ENCODE results near the gene TCEA2.

Gene TCEA2

DNA sequence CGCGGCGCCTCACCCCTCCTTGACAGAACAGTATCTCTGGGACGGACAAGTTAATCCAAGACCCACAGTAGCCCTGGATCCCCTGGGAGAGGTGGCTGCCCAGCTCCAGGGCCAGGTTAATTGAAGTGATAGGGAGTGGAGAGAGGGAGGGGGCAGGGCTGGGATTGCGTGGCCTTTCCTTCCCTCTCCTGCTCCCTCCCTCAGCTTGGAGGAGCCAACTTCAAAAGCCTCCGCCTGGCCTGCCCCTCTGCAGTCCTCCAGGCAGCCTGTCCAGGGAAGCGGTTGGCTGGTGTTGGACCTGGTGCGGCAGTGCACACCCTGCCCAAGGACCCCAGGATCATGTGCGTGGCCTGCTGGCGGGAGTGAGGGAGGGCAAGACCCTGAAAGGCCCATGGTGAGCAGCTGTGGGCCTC lies 27.1 kb upstream of the TCEA2 start, which contains the start of gene C20orf204:
TSS of gene C20orf204 (plus strand) at position 250 of the 413 bp plus-strand sequence. CDS start at position 392, 142 bp downstream.
- no peak for DNase-seq

DNA sequence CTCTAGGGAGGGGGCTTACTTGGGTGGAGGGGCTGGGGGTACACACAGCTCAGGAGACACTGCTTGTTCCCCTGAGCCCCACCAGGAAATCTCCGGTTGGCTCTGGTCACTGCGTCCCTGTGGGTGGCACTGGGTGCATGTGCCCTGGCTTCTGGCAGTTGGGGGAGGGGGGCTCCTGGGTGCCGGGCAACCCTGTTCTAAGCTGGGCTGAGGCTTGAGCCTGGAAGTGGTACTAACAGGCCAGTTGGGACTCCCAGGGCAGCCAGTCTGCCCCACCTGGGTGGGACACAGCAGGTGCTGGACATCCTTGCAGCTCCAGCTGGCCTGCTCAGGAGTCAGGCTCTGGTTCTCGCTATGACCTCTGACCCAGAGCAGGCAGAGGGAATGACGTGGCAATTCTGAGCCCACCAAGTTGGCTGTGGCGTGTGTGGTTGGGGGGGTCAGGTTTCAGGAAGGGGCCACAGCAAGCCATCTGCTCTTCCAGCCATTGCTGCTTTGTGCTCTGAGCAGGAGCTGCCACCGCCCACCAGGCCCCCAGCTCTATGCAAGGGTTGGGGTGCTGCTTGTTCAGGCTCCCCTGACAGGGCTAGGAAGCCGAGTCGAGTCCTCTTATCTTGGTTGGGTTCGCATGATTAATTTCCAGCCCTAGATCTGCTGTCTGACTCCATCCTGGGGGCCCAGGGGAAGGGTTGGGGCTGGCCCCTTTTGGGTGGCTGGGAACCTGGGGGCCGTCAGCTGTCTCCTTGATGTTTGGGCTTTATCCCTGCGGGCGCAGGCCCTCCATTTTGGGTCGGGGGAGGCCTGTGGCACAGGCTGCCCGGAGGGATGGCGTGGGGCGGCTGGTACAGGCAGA lies 26.4 kb upstream of the TCEA2 start:
- ATAC-seq: peak; percentile 33
- DNase-seq: peak; percentile 59

More for the DNA sequence above, 27.1 kb upstream of the TCEA2 start, which contains the start of gene C20orf204:
- no peak for ATAC-seq

DNA sequence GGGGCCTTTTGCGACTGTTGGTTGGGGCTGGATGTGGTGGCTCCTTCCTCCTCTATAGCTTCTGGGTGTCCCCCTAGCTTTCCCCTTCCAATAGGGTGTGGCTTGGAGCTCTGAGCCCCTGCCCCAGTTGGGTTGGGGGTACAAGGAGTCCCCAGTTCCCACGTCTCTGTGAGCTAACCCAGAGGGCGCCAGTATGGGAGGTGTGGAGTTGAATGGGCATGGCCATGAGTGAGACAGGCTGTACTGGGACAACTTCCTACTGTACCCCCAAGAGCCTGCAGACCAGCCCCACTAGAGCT lies 25.9 kb upstream of the TCEA2 start:
- no peak for ATAC-seq
- no peak for DNase-seq

DNA sequence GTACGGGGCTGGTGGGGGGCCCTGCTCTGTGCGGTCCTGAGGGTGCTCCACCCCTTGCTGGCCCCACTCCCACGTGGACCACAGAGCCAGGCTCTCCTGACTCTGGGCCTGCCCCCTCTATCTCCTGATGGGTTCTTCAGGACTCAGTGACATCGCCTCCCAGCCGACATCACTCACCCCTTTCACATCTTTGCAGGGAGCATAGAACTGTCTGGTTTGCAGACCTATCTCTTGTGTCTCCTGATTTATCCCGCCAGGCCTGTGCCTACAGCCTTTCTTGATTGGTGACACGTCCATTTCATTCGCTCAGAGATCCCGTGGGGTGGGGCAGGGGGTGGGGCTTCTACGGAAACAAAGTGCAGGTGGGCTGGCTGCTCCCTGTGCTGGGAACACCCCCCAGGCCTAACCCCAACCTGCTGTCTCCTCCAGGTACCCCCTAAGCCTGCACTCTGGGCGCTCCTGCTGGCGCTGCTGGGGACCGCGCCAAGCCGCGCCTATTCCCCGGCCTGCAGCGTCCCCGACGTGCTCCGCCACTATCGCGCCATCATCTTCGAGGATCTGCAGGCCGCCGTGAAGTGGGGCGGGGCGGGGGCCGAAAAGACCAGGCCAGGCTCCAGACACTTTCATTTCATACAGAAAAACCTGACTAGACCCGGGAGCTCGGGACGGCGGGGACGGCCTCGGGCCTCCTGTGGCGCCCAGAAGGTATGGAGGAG lies 25.3 kb upstream of the TCEA2 start:
- no peak for DNase-seq
- ATAC-seq: no peak

DNA sequence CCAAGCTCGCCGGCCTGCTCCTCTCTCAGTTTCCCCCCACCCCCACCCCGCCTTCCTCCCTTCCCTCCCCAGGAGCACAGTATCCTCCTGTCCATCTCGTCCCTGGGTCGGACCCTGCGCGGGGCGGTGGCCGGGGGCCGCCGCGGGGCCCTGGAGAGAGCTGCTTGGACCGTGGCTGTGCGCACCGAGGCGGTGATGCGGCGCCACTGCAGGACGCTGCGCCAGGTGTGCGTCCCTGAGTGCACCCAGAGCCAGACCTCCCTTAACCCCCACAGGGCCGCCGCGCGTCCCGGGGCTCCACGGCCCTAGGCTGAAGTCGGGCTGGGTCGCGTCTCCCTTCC lies 24.8 kb upstream of the TCEA2 start:
- ATAC-seq (peak; percentile 4), DNase-seq (no peak)

DNA sequence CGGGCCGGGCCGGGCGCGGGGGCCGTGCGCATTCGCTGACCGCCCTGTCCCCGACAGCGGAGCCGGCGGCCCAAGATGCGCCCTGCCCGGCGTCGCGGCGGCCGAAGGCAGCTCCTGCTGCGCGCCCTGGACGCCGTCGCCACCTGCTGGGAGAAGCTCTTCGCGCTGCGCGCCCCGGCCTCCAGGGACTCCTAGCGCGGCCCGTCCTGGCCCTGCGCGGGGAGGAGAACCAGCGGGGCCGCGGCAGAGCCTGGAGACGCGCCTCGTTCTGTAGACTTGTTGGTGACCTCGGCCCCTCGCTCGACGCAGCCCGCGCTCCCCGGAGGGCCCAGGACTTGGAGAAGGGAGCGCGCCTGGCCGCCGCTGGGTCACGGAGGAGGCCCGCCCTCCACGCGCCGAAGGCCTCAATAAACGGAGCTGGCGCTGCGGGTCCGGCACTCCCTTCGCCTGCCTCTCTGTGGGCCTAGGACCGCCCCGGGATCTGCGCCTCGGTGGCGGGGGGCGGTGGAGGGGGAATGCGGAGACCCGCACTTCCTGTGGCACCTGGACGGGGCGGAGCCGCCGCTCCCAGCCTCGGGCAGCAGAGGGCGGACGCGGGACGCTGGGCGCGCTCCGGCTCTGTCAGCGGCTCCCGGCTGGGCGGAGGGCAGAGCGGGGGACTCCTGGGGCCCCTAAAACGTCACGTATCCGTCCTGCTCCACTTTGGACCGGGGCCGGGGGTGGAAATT lies 24.3 kb upstream of the TCEA2 start:
- ATAC-seq (peak; percentile 50), DNase-seq (peak; percentile 86)

DNA sequence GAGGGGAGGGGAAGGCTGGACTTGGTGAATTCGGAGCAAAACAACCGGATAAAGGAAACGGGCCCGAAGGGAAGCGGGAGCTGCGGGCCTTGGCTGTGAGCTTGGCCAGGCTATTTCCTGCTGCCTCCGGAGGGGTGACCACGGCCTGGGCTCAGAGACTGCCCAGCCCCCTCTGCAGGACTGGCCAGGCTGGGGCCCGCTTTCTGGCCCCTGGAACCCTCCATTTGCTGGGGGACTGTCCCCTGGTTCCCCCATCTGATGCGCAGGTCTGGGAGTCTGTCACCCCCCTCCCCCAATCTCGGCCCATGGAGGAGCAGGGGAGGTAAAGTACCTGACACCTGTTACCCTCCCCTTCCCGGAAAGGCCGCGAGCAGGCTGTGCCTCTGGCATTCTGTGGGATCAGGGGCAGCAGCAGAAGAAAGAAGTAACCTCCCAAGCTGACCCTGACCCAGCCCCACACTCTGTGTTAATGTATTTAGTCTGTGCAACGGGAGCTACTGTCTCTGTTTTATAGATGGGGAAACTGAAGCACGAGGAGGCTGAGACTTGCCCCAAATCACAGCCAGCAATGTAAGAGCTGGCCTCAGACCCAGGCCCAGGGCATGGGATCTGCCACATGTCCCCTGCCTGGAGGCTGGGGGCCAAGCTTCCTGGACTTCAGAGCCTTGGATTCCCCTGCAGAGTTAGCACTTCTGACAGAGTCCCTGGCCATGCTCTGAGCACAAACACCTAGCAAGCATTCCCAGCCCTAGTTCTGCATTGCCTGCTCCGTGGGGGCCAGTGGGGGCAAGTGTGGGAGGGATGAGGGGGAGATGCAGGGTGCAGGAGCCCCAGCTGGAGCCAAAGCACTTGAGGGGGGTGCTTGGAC lies 23.5 kb upstream of the TCEA2 start:
- no peak for DNase-seq

DNA sequence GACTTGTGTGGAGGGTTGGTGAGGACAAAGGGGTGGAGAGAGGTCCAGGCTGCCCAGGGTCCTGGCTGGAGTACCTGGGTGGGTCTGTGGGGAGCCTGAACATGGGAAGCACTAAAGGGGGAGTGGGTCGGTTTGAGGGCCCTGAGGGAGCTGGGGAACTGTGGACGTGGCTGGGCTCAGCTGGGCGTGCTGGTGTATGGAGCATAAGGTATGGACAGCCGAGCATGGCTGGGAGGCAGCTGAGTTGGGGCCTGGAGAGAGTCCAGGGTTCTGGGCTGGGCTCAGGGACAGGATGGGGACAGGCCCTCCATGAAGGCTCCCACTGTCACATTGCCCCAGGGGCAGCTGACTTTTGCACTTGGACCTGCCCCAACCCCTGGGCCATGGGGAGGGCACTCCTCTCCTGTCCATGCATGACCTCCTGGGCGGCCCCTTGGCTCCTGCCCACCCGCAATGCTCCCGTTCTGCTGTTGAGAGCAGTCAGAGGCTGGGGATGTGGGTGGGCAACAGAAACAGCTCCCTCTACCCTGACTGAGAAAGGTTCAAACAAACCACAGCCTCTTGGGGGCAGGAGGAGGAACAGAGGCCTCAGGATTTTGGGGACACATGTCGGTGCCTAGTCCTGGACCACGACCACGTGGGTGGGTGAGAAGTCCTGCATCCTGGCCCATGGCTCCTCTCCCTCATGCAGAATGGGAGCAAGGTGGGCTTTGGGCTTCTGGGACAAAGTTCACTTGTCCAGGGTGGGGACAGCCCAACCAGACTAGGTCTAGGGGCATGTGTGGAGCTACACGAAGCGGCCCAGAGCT lies 22.6 kb upstream of the TCEA2 start:
- DNase-seq (no peak), ATAC-seq (no peak)

More for the DNA sequence above, 23.5 kb upstream of the TCEA2 start:
- no peak for ATAC-seq

DNA sequence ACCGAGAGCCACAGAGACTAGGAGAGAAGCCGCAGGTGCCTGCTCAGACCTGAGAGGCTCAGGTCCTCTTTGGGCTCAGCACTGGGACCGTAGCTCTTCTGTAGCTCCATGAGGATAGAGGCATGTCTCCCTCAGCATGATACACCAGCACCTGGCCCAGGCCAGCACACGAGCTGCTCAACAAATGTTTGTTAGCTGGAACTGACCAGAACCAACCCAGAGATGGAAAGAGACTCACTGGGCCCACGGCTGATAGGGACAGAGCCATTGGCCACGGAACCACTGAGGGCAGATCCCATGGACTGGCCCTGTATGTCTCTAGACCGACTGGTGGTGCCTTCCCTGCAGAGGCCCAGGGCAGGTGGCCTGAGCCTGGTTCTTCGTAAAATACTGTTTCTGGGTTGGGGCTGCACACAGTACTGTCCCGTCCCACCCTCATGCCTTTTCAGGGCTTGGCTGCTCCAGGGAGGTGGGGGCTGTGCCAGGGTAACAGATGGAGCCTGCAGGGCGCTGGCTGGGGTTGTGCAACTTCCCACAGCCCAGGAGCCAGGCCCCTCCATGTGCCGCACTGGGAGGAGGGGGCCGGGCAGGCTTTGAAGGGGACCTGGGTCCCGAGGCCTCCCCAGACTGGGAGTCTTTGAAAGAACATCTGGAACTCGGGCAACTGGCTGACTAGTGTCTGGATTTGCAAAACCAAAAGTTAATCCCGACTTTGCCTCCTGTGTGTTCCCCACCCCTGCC lies 21.8 kb upstream of the TCEA2 start:
- DNase-seq (no peak), ATAC-seq (no peak)

DNA sequence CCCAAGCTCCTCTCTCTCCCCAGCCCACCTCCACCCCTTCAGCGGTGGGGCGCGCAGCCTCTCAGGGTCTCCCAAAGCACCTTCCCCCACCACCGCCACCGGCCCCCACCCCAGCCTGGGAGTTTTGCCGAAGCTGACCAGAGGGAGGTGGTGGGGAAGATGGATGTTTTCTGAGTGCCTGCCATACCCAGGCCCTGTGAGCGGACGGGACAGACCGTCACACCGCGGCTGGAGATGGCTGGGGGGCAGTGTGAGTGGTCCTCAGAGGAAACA lies 21.3 kb upstream of the TCEA2 start:
- ATAC-seq: no peak

DNA sequence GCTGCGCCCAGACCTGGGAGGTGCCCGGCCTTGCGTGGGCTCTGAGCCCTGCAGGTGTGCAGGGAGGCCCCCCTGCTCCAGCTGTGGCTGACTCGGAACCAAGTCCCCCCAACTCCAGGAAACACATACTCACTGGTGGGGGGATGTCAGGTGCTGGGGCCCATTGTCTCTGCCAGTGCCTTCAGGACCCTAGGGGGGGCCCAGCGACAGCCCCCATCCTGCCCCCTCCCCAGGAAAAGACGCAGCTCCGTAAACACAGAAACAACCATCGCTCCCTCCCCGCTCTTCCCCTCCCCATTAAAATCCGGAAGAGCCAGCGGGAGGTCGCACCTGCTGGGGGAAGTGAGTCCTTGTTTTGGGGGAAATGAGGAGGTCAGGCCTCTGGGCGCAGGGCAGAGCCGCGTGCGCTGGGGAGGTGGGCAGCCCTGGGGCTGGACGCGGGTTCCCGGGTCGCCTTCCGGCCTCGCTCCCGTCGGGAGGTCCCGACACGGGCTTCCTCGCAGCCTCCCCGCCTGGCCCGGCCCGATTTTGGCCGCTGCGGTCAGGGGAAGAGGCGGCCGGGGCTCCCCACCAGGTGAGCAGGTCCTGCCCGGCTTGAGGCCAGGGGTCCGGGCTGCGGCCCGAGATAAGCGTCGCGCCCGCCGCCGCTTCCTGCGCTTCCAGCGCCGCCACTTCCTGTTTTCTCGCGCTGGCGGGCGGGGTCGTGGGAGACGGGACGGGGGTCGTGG lies 20.8 kb upstream of the TCEA2 start:
- DNase-seq (peak; percentile 40), ATAC-seq (no peak)

More for the DNA sequence above, 21.3 kb upstream of the TCEA2 start:
- no peak for DNase-seq

DNA sequence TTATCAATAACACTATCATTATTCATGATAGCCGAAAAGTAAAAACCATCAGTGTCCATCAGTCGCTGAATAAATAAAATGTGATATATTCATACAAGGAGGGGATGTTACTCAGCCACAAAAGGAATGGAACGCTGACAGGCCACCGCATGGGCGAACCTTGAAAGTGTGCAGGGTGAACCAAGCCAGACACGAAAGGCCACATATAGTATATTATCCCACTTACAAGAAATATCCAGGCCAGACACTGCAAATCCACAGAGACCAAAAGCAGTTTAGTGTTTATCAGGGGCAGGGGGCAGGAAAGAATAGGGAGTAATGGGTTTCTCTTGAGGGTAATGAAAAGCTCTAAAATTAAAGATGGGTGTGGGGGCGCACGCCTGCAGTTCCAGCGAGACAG lies 19.2 kb upstream of the TCEA2 start:
- no peak for ATAC-seq
- DNase-seq: no peak

DNA sequence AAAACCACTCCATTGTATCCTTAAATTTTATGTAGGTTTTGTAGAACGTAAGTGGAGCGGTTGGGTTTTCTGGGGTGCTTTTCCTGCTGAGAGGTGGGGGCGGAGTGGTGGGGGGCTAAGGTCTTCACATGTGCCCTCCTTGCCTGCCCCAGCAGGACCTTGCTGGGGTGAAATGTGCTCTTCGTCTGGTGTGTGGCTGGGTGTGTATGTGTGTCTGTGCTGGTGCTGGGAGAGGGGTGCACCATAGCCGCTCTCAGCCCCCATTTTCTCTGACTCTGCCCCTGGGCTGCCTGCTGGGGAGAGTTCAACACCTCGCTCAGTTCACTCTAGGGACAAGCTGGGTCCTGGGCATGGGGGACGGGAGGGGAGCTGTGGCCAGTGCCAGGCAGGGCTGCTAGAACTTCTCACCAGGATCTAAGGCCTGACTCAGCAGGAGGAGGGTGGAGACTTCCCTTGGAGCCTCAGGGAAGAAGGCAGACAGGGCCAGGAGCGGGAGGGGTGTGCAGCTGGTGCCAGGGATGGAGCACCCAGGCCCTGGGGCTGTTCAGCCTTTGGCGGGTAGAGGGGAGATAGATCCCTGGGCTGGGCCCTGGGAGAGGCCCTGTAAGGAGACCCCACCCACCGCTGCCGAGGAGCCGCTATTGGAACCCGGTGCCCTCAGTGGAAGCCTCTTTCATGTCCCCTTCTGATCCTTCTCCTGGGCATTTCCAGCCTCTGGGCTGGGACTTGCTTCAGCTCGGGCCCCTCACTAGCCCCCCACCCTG lies 18.3 kb upstream of the TCEA2 start:
- no peak for DNase-seq
- no peak for ATAC-seq

DNA sequence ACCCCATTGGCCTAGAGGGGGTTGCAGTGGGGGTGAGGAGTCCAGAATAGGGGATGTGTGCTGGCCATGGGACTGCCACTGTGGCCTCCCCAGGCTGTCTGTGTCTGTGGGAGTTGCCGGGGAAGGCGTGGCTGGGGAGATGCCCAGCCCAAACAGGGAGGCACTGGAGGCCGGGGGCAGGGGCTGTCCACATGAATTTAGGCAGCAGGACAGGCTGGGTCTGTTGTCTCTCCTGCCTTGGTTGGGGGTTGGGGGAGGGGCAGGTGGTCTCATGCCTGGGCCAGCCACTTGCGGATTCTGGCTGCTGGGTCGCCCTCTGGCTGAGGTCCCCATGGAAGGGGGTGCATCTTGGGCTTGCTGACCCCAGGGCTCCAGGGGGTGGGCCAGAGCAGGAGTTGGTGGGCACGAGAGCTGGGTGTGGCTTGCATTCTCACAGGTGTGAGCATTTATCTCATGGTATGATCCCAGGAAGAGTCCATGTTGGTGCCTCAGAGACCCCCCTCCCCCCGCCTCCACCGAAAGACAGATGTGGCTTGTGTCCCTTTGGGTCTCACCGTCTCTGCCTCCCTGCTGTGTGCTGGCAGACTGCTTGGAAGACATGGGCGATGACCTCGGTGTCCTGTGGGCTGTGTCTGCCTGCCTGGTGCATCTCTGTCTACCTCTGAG lies 17.5 kb upstream of the TCEA2 start:
- no peak for DNase-seq
- ATAC-seq: no peak

DNA sequence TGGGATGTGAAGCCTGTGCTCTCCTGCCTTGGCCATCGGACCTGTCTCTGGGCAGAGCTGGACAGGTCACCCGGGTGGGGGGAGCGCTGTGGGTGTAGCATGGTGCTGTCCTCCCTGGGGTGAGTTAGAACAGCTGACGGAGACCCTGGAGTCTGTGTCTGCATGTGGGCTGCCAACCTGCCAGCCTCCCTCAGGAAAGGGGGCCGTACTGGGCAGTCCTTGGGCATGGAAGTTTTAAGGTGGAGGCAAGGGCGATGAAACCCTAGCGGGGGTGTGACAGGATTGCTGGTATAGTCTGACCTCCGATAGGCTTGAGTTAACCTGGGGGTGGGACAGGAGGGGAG lies 16.0 kb upstream of the TCEA2 start:
- ATAC-seq (no peak), DNase-seq (no peak)

DNA sequence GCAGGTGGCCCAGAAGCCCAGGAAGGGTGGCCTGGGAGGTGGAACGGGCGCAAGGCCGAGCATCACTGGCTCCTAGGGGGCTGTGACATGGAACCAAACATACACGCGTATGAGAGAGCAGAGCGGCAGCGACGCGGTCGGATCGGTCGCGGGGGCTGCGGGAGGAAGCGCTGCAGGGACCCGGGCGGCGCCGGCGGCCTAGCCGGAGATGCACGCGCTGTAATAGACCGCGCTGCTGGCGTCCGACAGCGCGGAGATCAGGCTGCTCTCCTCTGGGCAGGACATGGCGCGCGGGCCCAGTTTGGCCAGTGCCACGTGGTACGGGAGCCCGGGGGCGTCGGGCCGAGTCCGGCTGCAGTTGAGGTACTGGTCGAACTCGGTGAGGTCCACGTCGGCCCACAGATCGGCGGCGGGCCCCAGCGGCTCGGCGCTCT lies 15.0 kb upstream of the TCEA2 start:
- DNase-seq (no peak), ATAC-seq (no peak)

DNA sequence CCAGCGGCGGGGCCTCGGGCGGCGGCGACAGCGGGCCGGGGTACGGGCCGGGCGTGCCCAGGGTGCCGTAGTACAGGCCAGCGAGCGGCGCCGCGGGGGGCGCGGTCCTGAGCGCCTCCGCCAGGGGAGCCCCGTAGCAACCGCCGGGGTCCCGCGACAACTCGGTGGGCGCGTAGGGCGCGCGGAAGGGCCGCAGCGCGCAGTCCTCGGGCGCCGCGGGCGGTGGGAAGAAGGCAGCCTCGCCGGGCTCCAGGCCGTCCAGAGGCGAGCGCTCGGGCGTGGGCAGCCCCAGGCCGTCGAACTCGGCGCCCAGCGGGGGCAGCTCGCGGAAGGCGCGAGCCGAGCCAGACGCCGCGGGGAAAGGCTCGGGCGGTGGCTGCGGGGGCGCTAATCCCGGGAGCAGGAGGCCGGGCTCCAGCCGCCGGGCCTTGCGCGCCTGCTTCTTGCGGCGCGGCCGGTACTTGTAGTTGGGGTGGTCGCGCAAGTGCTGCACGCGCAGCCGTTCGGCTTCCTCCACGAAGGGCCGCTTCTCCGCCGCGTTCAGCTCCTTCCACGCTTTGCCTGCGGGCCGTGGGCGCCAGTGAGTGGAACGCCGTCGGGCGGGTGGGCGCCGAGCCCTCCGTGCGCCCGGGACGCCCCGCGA lies 14.5 kb upstream of the TCEA2 start:
- DNase-seq (no peak), ATAC-seq (no peak)
